PC-3 (cell line): ENCODE data around the gene ANKDD1A. TPM values are rescaled to one million over a fixed set of nuclear protein-coding genes. Genes with fewer than 3 reads are reported as not detected.

Experiments used
- ATAC-seq: fragments of 200-7000 bp; cut with Tn5 transposase; 2 replicates; pipeline ENCODE4 v1.9.1; 2020; ENCODE audit warnings: mild to moderate bottlenecking, moderate library complexity
- BruUV-seq: library from RNA; stranded (reverse); fragments of 400-500 nt; replicated peaks from 2 replicates; lab custom pipeline; 2021; lab: Mats Ljungman, UMichigan
- CTCF ChIA-PET: fragments of 300-600 bp; sonication (Branson Sonifier 250); formaldehyde crosslinking; loops from one replicate; lab custom pipeline; 2022; ENCODE audit warnings: antibody characterized with exemption; lab: Charles Lee
- POLR2A ChIA-PET: fragments of 300-600 bp; sonication (Branson Sonifier 250); formaldehyde crosslinking; loops from one replicate; lab custom pipeline; 2022; ENCODE audit warnings: antibody characterized with exemption; ENCODE audit not compliant: unreplicated experiment; lab: Charles Lee
- DNase-seq: peaks from one replicate; pipeline ENCODE4 v3.0.0-alpha.2; 2015
- H2AFZ ChIP-seq: fragments of 300-600 bp; sonication (generic); 2 replicates; pipeline ENCODE4 v1.6.0; 2016; ENCODE audit warnings: antibody characterized with exemption, low read length
- H3F3A ChIP-seq: fragments of 300-600 bp; sonication (generic); one replicate; pipeline ENCODE4 v1.6.0; 2017; ENCODE audit warnings: antibody characterized with exemption, low read length, control low read depth, mild to moderate bottlenecking; ENCODE audit not compliant: unreplicated experiment
- H3K27ac ChIP-seq: fragments of 300-600 bp; sonication (generic); 2 replicates; pipeline ENCODE4 v1.5.1; 2016; ENCODE audit warnings: mild to moderate bottlenecking, low read length
- H3K27me3 ChIP-seq: fragments of 300-600 bp; sonication (generic); 2 replicates; pipeline ENCODE4 v1.6.1; 2016; ENCODE audit warnings: low read length, mixed read lengths
- H3K36me3 ChIP-seq: fragments of 300-600 bp; sonication (generic); 2 replicates; pipeline ENCODE4 v1.6.1; 2016; ENCODE audit warnings: low read depth, mixed run types, low read length, mixed read lengths
- H3K4me1 ChIP-seq: fragments of 300-600 bp; sonication (generic); 2 replicates; pipeline ENCODE4 v1.5.1; 2016; ENCODE audit warnings: low read length; ENCODE audit not compliant: insufficient read depth
- H3K4me2 ChIP-seq: fragments of 300-600 bp; sonication (generic); 2 replicates; pipeline ENCODE4 v1.6.0; 2016; ENCODE audit warnings: low read length
- H3K4me3 ChIP-seq: fragments of 300-600 bp; sonication (generic); 2 replicates; pipeline ENCODE4 v1.5.1; 2016; ENCODE audit warnings: mild to moderate bottlenecking, low read length, mixed read lengths
- H3K79me2 ChIP-seq: fragments of 300-600 bp; sonication (generic); 2 replicates; pipeline ENCODE4 v1.6.1; 2017; ENCODE audit warnings: low read length, mixed read lengths
- H3K9ac ChIP-seq: fragments of 300-600 bp; sonication (generic); 2 replicates; pipeline ENCODE4 v1.6.0; 2016; ENCODE audit warnings: mild to moderate bottlenecking, low read length
- H3K9me2 ChIP-seq: fragments of 300-600 bp; sonication (generic); replicated peaks from 2 replicates; pipeline ENCODE4 v1.6.1; 2016; ENCODE audit warnings: mixed run types, low read length, mixed read lengths
- H3K9me3 ChIP-seq: fragments of 300-600 bp; sonication (generic); 2 replicates; pipeline ENCODE4 v1.6.1; 2016; ENCODE audit warnings: low read length, mixed read lengths
- H4K20me1 ChIP-seq: fragments of 300-600 bp; sonication (generic); 2 replicates; pipeline ENCODE4 v1.6.1; 2016; ENCODE audit warnings: low read length, mixed read lengths
- EZH2 ChIP-seq: fragments of 300-600 bp; sonication (generic); IDR thresholded peaks from one replicate; pipeline ENCODE4 v1.6.1; 2017; ENCODE audit warnings: antibody characterized with exemption, mild to moderate bottlenecking, low read length; ENCODE audit not compliant: unreplicated experiment
- EZH2phosphoT487 ChIP-seq: fragments of 300-600 bp; sonication (generic); IDR thresholded peaks from 2 replicates; pipeline ENCODE4 v1.6.1; 2018; ENCODE audit warnings: mild to moderate bottlenecking, antibody characterized with exemption, low read length, borderline replicate concordance
- intact Hi-C: fragments of 100-400 bp; cut with micrococcal nuclease; formaldehyde crosslinking; loops from 2 replicates; pipeline ENCODE4 v1.9.0; 2023
- total RNA-seq: library from RNA; depleted of rRNA; stranded (reverse); fragments of >200 nt; gene quantifications from 2 replicates; pipeline ENCODE4 v1.2.3, GENCODE V29; 2014
- TF ChIP-seq, protein P1 (sequence below): fragments of 300-600 bp; sonication (generic); conservative IDR thresholded peaks from 2 replicates; pipeline ENCODE4 v1.5.1; 2017; ENCODE audit warnings: antibody characterized with exemption, low read depth, mild to moderate bottlenecking, low read length

Gene ANKDD1A
- total RNA-seq, 1 experiment from 2014 or later, result 8.9 TPM

DNA sequence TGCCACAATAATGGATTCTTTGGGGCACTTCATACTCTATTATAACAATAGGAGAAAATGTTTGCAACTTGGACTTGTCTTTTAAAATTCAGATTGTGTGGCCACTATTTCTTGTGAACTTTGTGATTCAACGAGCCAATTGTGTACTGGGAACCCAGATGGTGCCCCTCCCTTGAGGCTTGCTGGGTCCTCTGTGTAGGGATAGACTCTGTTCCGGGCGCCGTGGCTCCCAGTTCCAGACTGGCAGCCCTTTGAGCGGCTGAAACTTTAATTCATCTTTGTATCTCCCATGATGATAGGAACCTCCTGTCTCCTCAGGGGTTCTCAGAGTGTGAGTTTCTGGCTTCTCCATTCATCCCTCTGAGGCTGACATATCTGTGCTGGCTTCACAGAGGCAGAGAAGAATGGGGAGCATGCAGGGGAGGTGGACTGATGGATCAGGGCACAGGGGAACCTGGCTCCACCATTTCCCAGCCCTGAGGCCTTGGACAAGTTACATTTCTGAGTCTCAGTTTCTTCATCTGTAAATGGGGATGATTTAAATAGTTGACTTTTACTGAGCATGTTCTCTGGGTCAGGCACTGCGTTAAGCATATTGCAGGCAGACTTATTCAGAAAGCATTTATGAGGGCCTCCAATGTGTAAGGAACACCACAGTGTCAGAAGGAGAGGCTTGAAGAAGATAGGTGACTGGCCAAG, 15.2 kb upstream of the ANKDD1A start:
- no peaks in the 10 kb centered on the region for H3K9me2 ChIP-seq
- ChIA-PET CTCF (interaction anchor here (0.6 kb wide), 1 partner anchor 17 kb away, joined by 3 read pairs; no protein-coding TSS in a partner anchor), POLR2A (no interaction called here)
- H3K27me3 ChIP-seq, result no peaks in the 10 kb centered on the region
- H3K27ac ChIP-seq, result no peak overlapping the region
- no peaks in the 10 kb centered on the region for H3K9me3 ChIP-seq
- no peaks in the 10 kb centered on the region; the same call in 1 of the 2 replicates for H3K36me3 ChIP-seq
- BruUV-seq, result no TSS peak
- TF ChIP-seq, protein P1, sequence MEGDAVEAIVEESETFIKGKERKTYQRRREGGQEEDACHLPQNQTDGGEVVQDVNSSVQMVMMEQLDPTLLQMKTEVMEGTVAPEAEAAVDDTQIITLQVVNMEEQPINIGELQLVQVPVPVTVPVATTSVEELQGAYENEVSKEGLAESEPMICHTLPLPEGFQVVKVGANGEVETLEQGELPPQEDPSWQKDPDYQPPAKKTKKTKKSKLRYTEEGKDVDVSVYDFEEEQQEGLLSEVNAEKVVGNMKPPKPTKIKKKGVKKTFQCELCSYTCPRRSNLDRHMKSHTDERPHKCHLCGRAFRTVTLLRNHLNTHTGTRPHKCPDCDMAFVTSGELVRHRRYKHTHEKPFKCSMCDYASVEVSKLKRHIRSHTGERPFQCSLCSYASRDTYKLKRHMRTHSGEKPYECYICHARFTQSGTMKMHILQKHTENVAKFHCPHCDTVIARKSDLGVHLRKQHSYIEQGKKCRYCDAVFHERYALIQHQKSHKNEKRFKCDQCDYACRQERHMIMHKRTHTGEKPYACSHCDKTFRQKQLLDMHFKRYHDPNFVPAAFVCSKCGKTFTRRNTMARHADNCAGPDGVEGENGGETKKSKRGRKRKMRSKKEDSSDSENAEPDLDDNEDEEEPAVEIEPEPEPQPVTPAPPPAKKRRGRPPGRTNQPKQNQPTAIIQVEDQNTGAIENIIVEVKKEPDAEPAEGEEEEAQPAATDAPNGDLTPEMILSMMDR, result no peak
- TF ChIP-seq EZH2phosphoT487, result no peak
- TF ChIP-seq EZH2, result no peak
- H4K20me1 ChIP-seq, result no peaks in the 10 kb centered on the region
- no peak for ATAC-seq
- H3K9ac ChIP-seq, result no peak overlapping the region
- H2AFZ ChIP-seq, result no peak overlapping the region
- no peaks in the 10 kb centered on the region for H3F3A ChIP-seq
- intact Hi-C loops, result no loop called here
- no peak overlapping the region for H3K4me2 ChIP-seq
- DNase-seq, result no peak
- no peak overlapping the region for H3K4me3 ChIP-seq
- H3K4me1 ChIP-seq, result peaks cover 16% of the 10 kb centered on the region
- no peaks in the 10 kb centered on the region for H3K79me2 ChIP-seq

DNA sequence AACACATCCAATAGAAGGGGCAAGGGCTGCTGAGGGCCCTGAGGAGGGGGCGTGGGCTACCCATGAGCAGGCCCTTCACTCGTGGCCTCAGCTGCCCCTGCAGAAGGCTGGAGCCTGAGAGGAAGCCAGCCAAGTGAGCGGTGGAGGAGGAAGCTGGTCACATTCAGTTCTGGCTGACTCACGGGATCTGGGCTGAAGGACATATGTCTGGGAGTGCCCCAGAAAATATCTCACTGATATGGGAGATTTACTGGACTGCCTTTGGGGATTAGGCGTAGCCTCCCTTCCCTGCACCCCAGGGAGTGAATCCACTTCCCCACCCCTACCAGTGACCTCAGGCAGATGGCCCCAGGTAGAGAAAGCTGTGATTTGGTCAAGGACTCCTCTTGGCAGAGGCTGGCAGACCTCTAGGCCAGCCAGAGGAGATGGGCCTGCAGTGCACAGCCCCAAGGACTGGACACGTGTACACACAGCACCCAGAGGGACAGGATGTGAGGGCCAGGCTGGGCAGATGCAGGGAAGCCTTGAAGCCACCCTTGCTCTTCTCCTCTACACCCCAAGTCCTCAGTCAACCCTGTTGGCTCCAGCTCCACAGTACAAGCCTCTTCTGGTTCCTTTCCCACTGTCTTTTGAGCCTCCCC, 14.2 kb upstream of the ANKDD1A start:
- CTCF ChIA-PET, result interaction anchor here (0.6 kb wide), 1 partner anchor 16 kb away, joined by 3 read pairs; no protein-coding TSS in a partner anchor
- no peaks in the 10 kb centered on the region; the same call in 1 of the 2 replicates for H3K36me3 ChIP-seq
- H3K79me2 ChIP-seq, result no peaks in the 10 kb centered on the region
- no peak for TF ChIP-seq EZH2
- no peak for TF ChIP-seq EZH2phosphoT487
- TF ChIP-seq, protein P1, result no peak
- H3K4me2 ChIP-seq, result no peak overlapping the region
- H3K4me1 ChIP-seq, result peaks cover 16% of the 10 kb centered on the region
- DNase-seq (peak; percentile 49), ATAC-seq (peak; percentile 82)
- no peaks in the 10 kb centered on the region for H4K20me1 ChIP-seq
- H3F3A ChIP-seq, result no peaks in the 10 kb centered on the region
- no peaks in the 10 kb centered on the region for H3K27me3 ChIP-seq
- H3K4me3 ChIP-seq, result no peak overlapping the region
- intact Hi-C loops, result no loop called here
- BruUV-seq, result no TSS peak
- no peak overlapping the region for H3K9ac ChIP-seq
- POLR2A ChIA-PET, result no interaction called here
- no peaks in the 10 kb centered on the region for H3K9me3 ChIP-seq
- no peak overlapping the region for H3K27ac ChIP-seq
- H3K9me2 ChIP-seq, result no peaks in the 10 kb centered on the region
- no peak overlapping the region for H2AFZ ChIP-seq

DNA sequence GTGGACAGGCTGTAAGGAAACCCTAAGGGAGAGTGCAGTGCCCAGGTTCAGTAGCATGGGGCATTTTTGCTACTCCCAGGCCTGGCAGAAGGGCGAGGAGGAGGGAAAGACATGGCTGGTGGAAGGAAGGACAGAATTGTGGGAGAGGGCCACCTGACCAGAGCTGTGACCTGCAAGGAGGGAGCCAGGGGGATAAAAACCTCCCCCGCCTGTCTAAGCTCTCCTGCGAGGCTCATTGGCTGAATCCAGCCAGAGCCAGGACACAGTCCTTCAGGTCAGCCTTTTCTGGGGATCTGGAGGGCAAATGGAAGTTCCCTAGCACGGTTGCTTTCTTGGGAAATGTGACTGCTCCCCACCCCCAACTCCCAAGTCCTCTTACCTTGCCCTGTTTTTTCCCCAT, 13.3 kb upstream of the ANKDD1A start:
- ChIA-PET CTCF (no interaction called here), POLR2A (no interaction called here)
- no peaks in the 10 kb centered on the region for H4K20me1 ChIP-seq
- no peaks in the 10 kb centered on the region for H3K79me2 ChIP-seq
- no peaks in the 10 kb centered on the region for H3K27me3 ChIP-seq
- H3K9ac ChIP-seq, result no peak overlapping the region
- H3K27ac ChIP-seq, result no peak overlapping the region
- no peaks in the 10 kb centered on the region for H3K9me3 ChIP-seq
- H3F3A ChIP-seq, result no peaks in the 10 kb centered on the region
- no peak overlapping the region for H3K4me2 ChIP-seq
- TF ChIP-seq, protein P1, result no peak
- TF ChIP-seq EZH2 (no peak), EZH2phosphoT487 (no peak)
- no peak overlapping the region for H3K4me3 ChIP-seq
- intact Hi-C loops, result no loop called here
- DNase-seq (no peak), ATAC-seq (no peak)
- H3K4me1 ChIP-seq, result peaks cover 16% of the 10 kb centered on the region
- H3K36me3 ChIP-seq, result no peaks in the 10 kb centered on the region; the same call in 1 of the 2 replicates
- BruUV-seq, result no TSS peak
- H3K9me2 ChIP-seq, result no peaks in the 10 kb centered on the region
- H2AFZ ChIP-seq, result no peak overlapping the region
